GM13976 (cell line): ENCODE measurements around the gene ZBTB38.

ENCODE experiments used
- DNase-seq: peaks from one replicate; pipeline ENCODE4 v3.0.0; 2012; ENCODE audit warnings: low spot score
- in situ Hi-C: fragments of 300-500 bp; cut with MboI; formaldehyde crosslinking; loops from one replicate; pipeline ENCODE4 v1.12.0; 2022; ENCODE audit warnings: low sequenced_read_pairs, mixed read lengths, inconsistent platforms; ENCODE audit not compliant: unreplicated experiment
- TF ChIP-seq, protein P1 (sequence below): IDR thresholded peaks from 2 replicates; pipeline ENCODE4 v1.5.1; 2012; ENCODE audit warnings: borderline replicate concordance, mild to moderate bottlenecking; ENCODE audit not compliant: insufficient read depth; ENCODE audit errors: extremely low read depth, missing control alignments, control extremely low read depth

The ZBTB38 gene

GRCh38 chr3:141388823-141389621 lies 20.7 kb downstream of the ZBTB38 start:
- in situ Hi-C loops: no loop called here
- DNase-seq: no peak
- TF ChIP-seq, protein P1, sequence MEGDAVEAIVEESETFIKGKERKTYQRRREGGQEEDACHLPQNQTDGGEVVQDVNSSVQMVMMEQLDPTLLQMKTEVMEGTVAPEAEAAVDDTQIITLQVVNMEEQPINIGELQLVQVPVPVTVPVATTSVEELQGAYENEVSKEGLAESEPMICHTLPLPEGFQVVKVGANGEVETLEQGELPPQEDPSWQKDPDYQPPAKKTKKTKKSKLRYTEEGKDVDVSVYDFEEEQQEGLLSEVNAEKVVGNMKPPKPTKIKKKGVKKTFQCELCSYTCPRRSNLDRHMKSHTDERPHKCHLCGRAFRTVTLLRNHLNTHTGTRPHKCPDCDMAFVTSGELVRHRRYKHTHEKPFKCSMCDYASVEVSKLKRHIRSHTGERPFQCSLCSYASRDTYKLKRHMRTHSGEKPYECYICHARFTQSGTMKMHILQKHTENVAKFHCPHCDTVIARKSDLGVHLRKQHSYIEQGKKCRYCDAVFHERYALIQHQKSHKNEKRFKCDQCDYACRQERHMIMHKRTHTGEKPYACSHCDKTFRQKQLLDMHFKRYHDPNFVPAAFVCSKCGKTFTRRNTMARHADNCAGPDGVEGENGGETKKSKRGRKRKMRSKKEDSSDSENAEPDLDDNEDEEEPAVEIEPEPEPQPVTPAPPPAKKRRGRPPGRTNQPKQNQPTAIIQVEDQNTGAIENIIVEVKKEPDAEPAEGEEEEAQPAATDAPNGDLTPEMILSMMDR: no peak

DNA sequence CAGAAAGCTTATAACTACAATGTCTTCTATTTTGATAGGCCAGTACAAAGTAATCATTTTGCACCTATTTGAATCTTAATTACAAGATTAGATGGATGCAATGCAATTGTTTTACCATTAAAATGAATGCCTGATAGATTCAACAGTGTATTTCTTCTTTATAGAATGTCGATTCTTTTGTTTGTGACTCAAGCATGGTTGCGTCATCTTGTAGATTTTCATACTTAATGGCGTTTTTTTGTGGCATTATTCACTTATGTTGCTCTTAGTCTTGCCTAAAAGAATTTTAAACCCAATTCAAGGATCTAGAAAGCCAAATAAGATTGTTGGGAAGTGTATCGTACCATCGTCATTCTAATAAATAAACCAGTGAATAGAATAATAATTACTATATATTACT lies 21.4 kb downstream of the ZBTB38 start:
- no peak for DNase-seq
- in situ Hi-C loops: no loop called here
- TF ChIP-seq, protein P1: no peak

GRCh38 chr3:141390747-141391146 lies 22.4 kb downstream of the ZBTB38 start:
- no peak for DNase-seq
- in situ Hi-C loops: no loop called here
- TF ChIP-seq, protein P1: no peak

DNA sequence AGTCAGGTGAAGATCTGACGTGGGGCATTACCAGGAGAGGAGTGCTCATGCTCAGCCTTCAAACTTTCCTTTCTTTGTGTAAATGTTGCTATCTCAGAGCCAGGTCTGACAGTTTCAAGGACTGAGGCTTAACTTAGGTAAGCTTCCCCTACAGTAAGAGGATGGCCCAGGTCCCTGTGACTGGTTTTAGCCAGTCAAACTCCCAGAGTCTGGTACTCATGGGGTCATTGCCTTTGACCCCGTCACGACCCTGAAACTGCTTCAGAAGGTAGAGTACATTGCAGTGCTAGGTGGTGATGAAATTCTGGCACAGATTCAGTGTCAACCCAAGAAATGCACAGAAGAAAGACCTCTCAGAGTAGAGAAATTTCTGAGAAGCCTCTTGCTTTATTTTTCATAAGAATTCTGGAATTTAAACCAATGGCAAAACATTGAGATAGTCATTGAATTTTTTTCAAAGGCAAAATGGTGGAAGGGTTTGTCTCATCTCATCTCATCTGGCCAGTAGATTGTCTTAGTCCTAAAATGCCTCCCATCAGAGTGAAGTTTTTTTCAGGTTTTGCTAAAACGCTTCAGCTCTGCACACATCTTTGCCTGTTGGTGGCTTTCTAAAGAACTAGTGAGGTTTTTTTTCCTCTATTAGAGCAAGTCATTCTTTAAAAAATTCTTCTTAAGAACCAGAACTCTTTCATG lies 23.1 kb downstream of the ZBTB38 start:
- TF ChIP-seq, protein P1: no peak
- no peak for DNase-seq
- in situ Hi-C loops: no loop called here

GRCh38 chr3:141391991-141392316 lies 23.6 kb downstream of the ZBTB38 start:
- TF ChIP-seq, protein P1: no peak
- DNase-seq: no peak
- in situ Hi-C loops: no loop called here

DNA sequence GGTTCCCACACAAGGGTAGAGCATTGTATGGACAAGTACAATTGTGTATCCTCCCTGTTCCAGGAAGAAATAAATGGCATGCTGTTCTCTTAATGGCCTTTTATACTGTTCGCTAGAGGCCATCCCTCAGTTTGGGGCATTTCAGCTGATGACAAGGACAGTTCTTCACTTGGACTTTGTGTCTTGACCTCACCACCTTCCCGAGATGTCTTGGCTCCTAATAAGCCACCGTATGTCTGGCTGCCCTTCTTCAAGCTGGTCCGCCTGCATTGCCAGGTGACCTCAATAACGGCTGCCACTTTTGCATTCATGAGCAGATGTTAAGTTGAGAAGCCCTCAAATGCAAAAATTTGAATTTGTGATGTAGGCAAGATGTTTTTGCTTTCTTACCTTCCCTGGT lies 24.1 kb downstream of the ZBTB38 start:
- TF ChIP-seq, protein P1: no peak
- DNase-seq: no peak
- in situ Hi-C loops: no loop called here
